OCI-M2 (cell line): ENCODE measurements around the gene RASL12.
"Not testable (repeated sequence)": the region's sequence is repeated elsewhere in the genome, so short reads cannot be mapped to it uniquely, and the experiment has no call there.

Source experiments
- DNase-seq: peaks from one replicate; lab custom pipeline; 2025; ENCODE audit not compliant: unreplicated experiment; lab: John Stamatoyannopoulos, UW

RASL12 gene

GRCh38 chr15:65032801-65033537, 34.8 kb downstream of the RASL12 start:
- DNase-seq, result peak; percentile 15

- DNase-seq, result no peak
Observed at GRCh38 chr15:65029736-65030208, 38.0 kb downstream of the RASL12 start.

GRCh38 chr15:65028921-65029735, 38.7 kb downstream of the RASL12 start, which contains the start of gene MTFMT:
Gene MTFMT, minus strand, starts transcription at chr15:65029639. Its CDS starts 26 bp downstream, at chr15:65029613.
- DNase-seq, result no peak

- DNase-seq, result no peak
Observed at GRCh38 chr15:65028338-65028737, 39.5 kb downstream of the RASL12 start.

- no peak for DNase-seq
Observed at GRCh38 chr15:65027593-65027992, 40.2 kb downstream of the RASL12 start.

GRCh38 chr15:65026756-65027155, 41.0 kb downstream of the RASL12 start:
- no peak for DNase-seq

- no peak for DNase-seq
Observed at GRCh38 chr15:65021488-65021887, 46.3 kb downstream of the RASL12 start.

GRCh38 chr15:65020419-65020818, 47.4 kb downstream of the RASL12 start:
- no peak for DNase-seq

GRCh38 chr15:65011198-65011597, 56.6 kb downstream of the RASL12 start:
- DNase-seq, result not testable (repeated sequence)

GRCh38 chr15:65008983-65009382, 58.8 kb downstream of the RASL12 start:
- peak; percentile 20 for DNase-seq

- DNase-seq, result no peak
Observed at GRCh38 chr15:65006876-65007275, 60.9 kb downstream of the RASL12 start.

GRCh38 chr15:65004993-65005392, 62.8 kb downstream of the RASL12 start:
- DNase-seq, result no peak
